Progenitor cell of endocrine pancreas (in vitro differentiated cells): ENCODE data around the gene MAML2. TPM values are rescaled to one million over a fixed set of nuclear protein-coding genes. Genes with fewer than 3 reads are reported as not detected.

ENCODE experiments used
- DNase-seq: peaks from one replicate; pipeline ENCODE4 v3.0.0; 2021; ENCODE audit warnings: low spot score; ENCODE audit not compliant: unreplicated experiment
- H3K27ac Mint-ChIP-seq: 2 replicates; pipeline ENCODE4 v1.8.0; 2021; ENCODE audit warnings: mild to moderate bottlenecking, moderate library complexity, mixed read lengths
- H3K27me3 Mint-ChIP-seq: 2 replicates; pipeline ENCODE4 v1.8.0; 2021; ENCODE audit warnings: mixed read lengths
- H3K36me3 Mint-ChIP-seq: 2 replicates; pipeline ENCODE4 v1.8.0; 2022; ENCODE audit warnings: mixed read lengths; ENCODE audit not compliant: insufficient read depth
- H3K4me1 Mint-ChIP-seq: 2 replicates; pipeline ENCODE4 v1.8.0; 2021; ENCODE audit warnings: low read depth, mixed read lengths
- H3K4me3 Mint-ChIP-seq: 2 replicates; pipeline ENCODE4 v1.8.0; 2021; ENCODE audit warnings: low read depth, mild to moderate bottlenecking, moderate library complexity, mixed read lengths
- H3K9me3 Mint-ChIP-seq: 2 replicates; pipeline ENCODE4 v1.8.0; 2021; ENCODE audit warnings: low read depth, mixed read lengths
- CTCF ChIP-seq: fragments of 200-600 bp; sonication (generic); IDR thresholded peaks from one replicate; pipeline ENCODE4 v1.5.0; 2021; ENCODE audit warnings: antibody characterized with exemption, mild to moderate bottlenecking; ENCODE audit not compliant: unreplicated experiment
- total RNA-seq: library from RNA; stranded (reverse); gene quantifications from 2 replicates; pipeline ENCODE4 v1.2.1, GENCODE V29; 2021

MAML2 gene
- total RNA-seq, 1 donor from 2014 or later: 17.6 TPM

GRCh38 chr11:96230686-96231085, 112.3 kb downstream of the MAML2 start:
- H3K36me3 Mint-ChIP-seq: peaks cover 6% of the 10 kb centered on the region
- H3K27me3 Mint-ChIP-seq: no peaks in the 10 kb centered on the region
- peaks cover 7% of the 10 kb centered on the region for H3K4me1 Mint-ChIP-seq
- no peak overlapping the region for H3K4me3 Mint-ChIP-seq
- H3K27ac Mint-ChIP-seq: no peak overlapping the region
- no peak for DNase-seq
- H3K9me3 Mint-ChIP-seq: no peaks in the 10 kb centered on the region
- TF ChIP-seq CTCF: no peak

- Mint-ChIP-seq H3K36me3 (peaks cover 5% of the 10 kb centered on the region), H3K4me3 (no peak overlapping the region), H3K4me1 (peaks cover under 1% of the 10 kb centered on the region), H3K9me3 (no peaks in the 10 kb centered on the region), H3K27ac (peak overlapping the region; percentile 5), H3K27me3 (no peaks in the 10 kb centered on the region)
- TF ChIP-seq CTCF: no peak
- no peak for DNase-seq
These were observed 113.5 kb downstream of the MAML2 start for GRCh38 chr11:96229354-96229977.

DNA sequence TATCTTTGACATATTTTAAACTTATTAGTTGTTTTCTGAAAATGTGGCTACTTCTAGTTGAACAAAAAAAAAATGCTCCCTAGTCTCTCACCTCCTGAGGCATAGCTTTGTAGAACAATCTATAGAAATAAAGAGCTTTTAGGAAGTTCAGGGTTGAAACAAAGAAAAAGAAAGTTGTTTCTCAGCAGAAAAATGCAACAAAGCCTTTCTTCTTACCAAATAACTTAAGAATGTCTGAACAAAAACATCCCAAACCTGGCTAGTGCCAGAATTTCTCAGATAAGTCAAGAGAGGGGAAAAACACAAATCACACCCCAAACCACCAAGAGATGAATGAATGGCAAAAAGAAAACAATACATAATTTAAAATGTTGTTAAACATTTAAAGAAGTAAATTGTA, 114.1 kb downstream of the MAML2 start:
- no peak overlapping the region for H3K4me3 Mint-ChIP-seq
- no peak for DNase-seq
- peaks cover 2% of the 10 kb centered on the region for H3K4me1 Mint-ChIP-seq
- H3K36me3 Mint-ChIP-seq: peaks cover 5% of the 10 kb centered on the region
- TF ChIP-seq CTCF: no peak
- no peak overlapping the region for H3K27ac Mint-ChIP-seq
- no peaks in the 10 kb centered on the region for H3K9me3 Mint-ChIP-seq
- no peaks in the 10 kb centered on the region for H3K27me3 Mint-ChIP-seq

- peak overlapping the region; percentile 6 for H3K27ac Mint-ChIP-seq
- H3K27me3 Mint-ChIP-seq: no peaks in the 10 kb centered on the region
- DNase-seq: no peak
- no peaks in the 10 kb centered on the region for H3K9me3 Mint-ChIP-seq
- H3K4me3 Mint-ChIP-seq: no peak overlapping the region
- H3K4me1 Mint-ChIP-seq: peaks cover 2% of the 10 kb centered on the region
- TF ChIP-seq CTCF: no peak
- H3K36me3 Mint-ChIP-seq: peaks cover 3% of the 10 kb centered on the region
These were observed 114.5 kb downstream of the MAML2 start for GRCh38 chr11:96228473-96228891.

GRCh38 chr11:96227244-96227643, 115.8 kb downstream of the MAML2 start:
- no peak for TF ChIP-seq CTCF
- H3K36me3 Mint-ChIP-seq: peaks cover 3% of the 10 kb centered on the region
- H3K27ac Mint-ChIP-seq: no peak overlapping the region
- H3K4me1 Mint-ChIP-seq: peaks cover 2% of the 10 kb centered on the region
- no peak for DNase-seq
- no peaks in the 10 kb centered on the region for H3K9me3 Mint-ChIP-seq
- no peaks in the 10 kb centered on the region for H3K27me3 Mint-ChIP-seq
- H3K4me3 Mint-ChIP-seq: no peak overlapping the region
